HPDE6-E6E7 (cell line): ENCODE results near the gene IRF3.
A peak's percentile ranks its signal among the peaks of the same experiment; 100 is the strongest.
"Not testable (repeated sequence)": the region's sequence is repeated elsewhere in the genome, so short reads cannot be mapped to it uniquely, and the experiment has no call there.

Source experiments
- DNase-seq: peaks from one replicate; pipeline ENCODE4 v3.0.0; 2011; ENCODE audit warnings: missing footprints; ENCODE audit errors: extremely low spot score

IRF3 gene

GRCh38 chr19:49617860-49618259 is 47.8 kb downstream of the IRF3 start:
- DNase-seq: not testable (repeated sequence)

GRCh38 chr19:49616945-49617344 is 48.7 kb downstream of the IRF3 start:
- no peak for DNase-seq

- DNase-seq: no peak
Observed at GRCh38 chr19:49616532-49616931, 49.1 kb downstream of the IRF3 start.

GRCh38 chr19:49615861-49616260 is 49.8 kb downstream of the IRF3 start:
- DNase-seq: no peak

GRCh38 chr19:49614096-49614833 is 51.4 kb downstream of the IRF3 start:
- peak; percentile 38 for DNase-seq

- peak; percentile 45 for DNase-seq
Observed at GRCh38 chr19:49613374-49613773, 52.3 kb downstream of the IRF3 start.
